GM23338 (cell line): ENCODE results near the gene S100A5. TPM values are rescaled to one million over a fixed set of nuclear protein-coding genes. Genes with fewer than 3 reads are reported as not detected.

Experiments
- ATAC-seq: fragments of 200-7000 bp; cut with Tn5 transposase; 3 replicates; pipeline ENCODE4 v1.9.1; 2020
- DNase-seq: peaks from one replicate; pipeline ENCODE4 v3.0.0-alpha.2; 2015; ENCODE audit warnings: low spot score
- H2AFZ ChIP-seq: fragments of 200-600 bp; sonication (generic); 2 replicates; pipeline ENCODE4 v1.8.0; 2016; ENCODE audit warnings: antibody characterized with exemption, mild to moderate bottlenecking, moderate library complexity
- H3F3A ChIP-seq: fragments of 200-600 bp; sonication (generic); replicated peaks from 2 replicates; pipeline ENCODE4 v1.8.0; 2017; ENCODE audit warnings: antibody characterized with exemption, mixed run types, low read depth
- H3K27ac ChIP-seq: fragments of 200-600 bp; sonication (generic); 2 replicates; pipeline ENCODE4 v1.6.1; 2016; ENCODE audit warnings: low read depth
- H3K27me3 ChIP-seq: fragments of 200-600 bp; sonication (generic); 2 replicates; pipeline ENCODE4 v1.8.0; 2016; ENCODE audit warnings: mild to moderate bottlenecking, mixed run types, moderate library complexity; ENCODE audit not compliant: insufficient read depth
- H3K36me3 ChIP-seq: fragments of 200-600 bp; sonication (generic); 2 replicates; pipeline ENCODE4 v1.8.0; 2016; ENCODE audit warnings: mild to moderate bottlenecking; ENCODE audit not compliant: insufficient read depth
- H3K4me1 ChIP-seq: fragments of 200-600 bp; sonication (generic); 2 replicates; pipeline ENCODE4 v1.8.0; 2016; ENCODE audit warnings: mild to moderate bottlenecking, moderate library complexity; ENCODE audit not compliant: insufficient read depth
- H3K4me2 ChIP-seq: fragments of 200-600 bp; sonication (generic); 2 replicates; pipeline ENCODE4 v1.7.1; 2017; ENCODE audit warnings: mixed run types
- H3K4me3 ChIP-seq: fragments of 200-600 bp; sonication (generic); 2 replicates; pipeline ENCODE4 v1.6.1; 2016; ENCODE audit warnings: mixed run types
- H3K79me2 ChIP-seq: fragments of 200-600 bp; sonication (generic); replicated peaks from 2 replicates; pipeline ENCODE4 v1.8.0; 2017; ENCODE audit warnings: mild to moderate bottlenecking; ENCODE audit not compliant: insufficient read depth
- H3K9me2 ChIP-seq: fragments of 200-600 bp; sonication (generic); 2 replicates; pipeline ENCODE4 v1.8.0; 2017; ENCODE audit not compliant: insufficient read depth
- H4K20me1 ChIP-seq: fragments of 200-600 bp; sonication (generic); replicated peaks from 2 replicates; pipeline ENCODE4 v1.8.0; 2017; ENCODE audit warnings: mild to moderate bottlenecking; ENCODE audit not compliant: insufficient read depth
- H3K27ac Mint-ChIP-seq: 2 replicates; pipeline ENCODE4 v1.8.0; 2020; ENCODE audit warnings: inconsistent platforms, mild to moderate bottlenecking, moderate library complexity, mixed read lengths
- H3K27me3 Mint-ChIP-seq: 3 replicates; pipeline ENCODE4 v1.8.0; 2022; ENCODE audit warnings: low read depth, mild to moderate bottlenecking, moderate library complexity, mixed read lengths, inconsistent platforms; ENCODE audit not compliant: insufficient read depth, poor library complexity
- H3K36me3 Mint-ChIP-seq: 3 replicates; pipeline ENCODE4 v1.8.0; 2021; ENCODE audit warnings: low read depth, mild to moderate bottlenecking, inconsistent platforms, moderate library complexity, mixed read lengths
- H3K4me1 Mint-ChIP-seq: 3 replicates; pipeline ENCODE4 v1.8.0; 2020; ENCODE audit warnings: mild to moderate bottlenecking, inconsistent platforms, mixed read lengths
- H3K4me3 Mint-ChIP-seq: 3 replicates; pipeline ENCODE4 v1.8.0; 2021; ENCODE audit warnings: moderate library complexity, mild to moderate bottlenecking, inconsistent platforms, mixed read lengths
- H3K9me3 Mint-ChIP-seq: 3 replicates; pipeline ENCODE4 v1.8.0; 2020; ENCODE audit warnings: moderate library complexity, mild to moderate bottlenecking, inconsistent platforms, mixed read lengths
- CTCF ChIP-seq, 2 experiments: fragments of 200-600 bp in 1 of 2; sonication (generic) in 1 of 2; conservative IDR thresholded peaks; 2 replicates each; pipeline versions ENCODE4 v1.5.1 to v1.6.1; 2016 to 2017; ENCODE audit warnings: antibody characterized with exemption in 2 of 2, low read depth in 2 of 2, mild to moderate bottlenecking in 2 of 2, moderate library complexity in 1 of 2
- EZH2 ChIP-seq: fragments of 200-600 bp; sonication (generic); IDR thresholded peaks from one replicate; pipeline ENCODE4 v1.8.0; 2017; ENCODE audit warnings: antibody characterized with exemption, mild to moderate bottlenecking, low read depth; ENCODE audit not compliant: unreplicated experiment
- EZH2phosphoT487 ChIP-seq: fragments of 200-600 bp; sonication (generic); IDR thresholded peaks from one replicate; pipeline ENCODE4 v1.8.1; 2018; ENCODE audit warnings: antibody characterized with exemption; ENCODE audit not compliant: unreplicated experiment
- NANOG ChIP-seq: IDR thresholded peaks from 2 replicates; pipeline ENCODE4 v1.6.1; 2016; ENCODE audit warnings: antibody characterized with exemption, borderline replicate concordance
- POLR2AphosphoS5 ChIP-seq: IDR thresholded peaks from 2 replicates; pipeline ENCODE4 v1.6.1; 2016; ENCODE audit warnings: antibody characterized with exemption, low read depth
- REST ChIP-seq: IDR thresholded peaks from one replicate; pipeline ENCODE4 v1.6.1; 2018; ENCODE audit warnings: antibody characterized with exemption; ENCODE audit not compliant: unreplicated experiment
- ZNF114 ChIP-seq: fragments of 250-450 bp; sonication (Bioruptor Pico); IDR thresholded peaks from 2 replicates; pipeline ENCODE4 v1.5.0; 2020; ENCODE audit warnings: mild to moderate bottlenecking, moderate library complexity
- ZNF331 ChIP-seq: fragments of 250-450 bp; sonication (Bioruptor Pico); IDR thresholded peaks from 2 replicates; pipeline ENCODE4 v1.5.0; 2020; ENCODE audit warnings: low read depth, mild to moderate bottlenecking, moderate library complexity
- ZNF462 ChIP-seq: fragments of 250-450 bp; sonication (Bioruptor Pico); IDR thresholded peaks from 2 replicates; pipeline ENCODE4 v1.5.0; 2020; ENCODE audit warnings: mild to moderate bottlenecking, moderate library complexity
- polyA plus RNA-seq: library from polyadenylated mRNA; unstranded; fragments of >200 nt; fragmentation: Nextera tagmentation; extraction: Ambion mirVana; gene quantifications from 2 replicates; pipeline ENCODE4 v1.2.1, GENCODE V29; 2016
- total RNA-seq: library from RNA; depleted of rRNA; stranded (reverse); fragments of >200 nt; shearing (Covaris generic); gene quantifications from 2 replicates; pipeline ENCODE4 v1.2.3, GENCODE V29; 2014

S100A5 gene
- total and polyA plus RNA-seq, 2 experiments from 2014 or later: 0.47 TPM; not detected in 1

- H3K27me3 ChIP-seq: no peaks in the 10 kb centered on the region
- H3K27ac ChIP-seq: no peak overlapping the region
- no peaks in the 10 kb centered on the region for H3K36me3 ChIP-seq
- Mint-ChIP-seq H3K36me3 (no peaks in the 10 kb centered on the region), H3K27me3 (peaks cover 14% of the 10 kb centered on the region), H3K4me1 (peaks cover 41% of the 10 kb centered on the region), H3K4me3 (no peak overlapping the region), H3K27ac (no peak overlapping the region), H3K9me3 (no peaks in the 10 kb centered on the region; the same call in 2 of the 3 replicates)
- ATAC-seq: no peak
- no peak overlapping the region for H3K4me2 ChIP-seq
- TF ChIP-seq ZNF114 (CRISPR knock-in tag) (no peak), ZNF331 (CRISPR knock-in tag) (no peak), EZH2phosphoT487 (no peak)
- peaks cover 6% of the 10 kb centered on the region; the same call in 1 of the 2 replicates for H3K9me2 ChIP-seq
- H3F3A ChIP-seq: no peaks in the 10 kb centered on the region
- no peaks in the 10 kb centered on the region for H3K79me2 ChIP-seq
- no peak for DNase-seq
- H3K4me3 ChIP-seq: no peak overlapping the region
- peaks cover 20% of the 10 kb centered on the region for H3K4me1 ChIP-seq
- H4K20me1 ChIP-seq: no peaks in the 10 kb centered on the region
- no peak overlapping the region for H2AFZ ChIP-seq
These were observed 3.0 kb upstream of the S100A5 start for GRCh38 chr1:153543736-153544135.

- DNase-seq: no peak
- Histone ChIP-seq H3K27ac (no peak overlapping the region), H3K79me2 (no peaks in the 10 kb centered on the region), H3K4me2 (no peak overlapping the region), H3K9me2 (peaks cover 6% of the 10 kb centered on the region; the same call in 1 of the 2 replicates), H3F3A (no peaks in the 10 kb centered on the region), H4K20me1 (no peaks in the 10 kb centered on the region), H3K27me3 (no peaks in the 10 kb centered on the region), H2AFZ (no peak overlapping the region), H3K4me3 (no peak overlapping the region), H3K4me1 (peaks cover 24% of the 10 kb centered on the region), H3K36me3 (no peaks in the 10 kb centered on the region)
- TF ChIP-seq EZH2: no peak
- TF ChIP-seq POLR2AphosphoS5: no peak
- no peak for TF ChIP-seq ZNF462 (CRISPR knock-in tag)
- no peak for TF ChIP-seq REST
- no peak for TF ChIP-seq NANOG
- no peak for TF ChIP-seq ZNF331 (CRISPR knock-in tag)
- TF ChIP-seq ZNF114 (CRISPR knock-in tag): no peak
- TF ChIP-seq CTCF (conservative IDR thresholded peaks at IDR 0.05; ENCODE audit: low read depth in 2 of 2): no peak
- no peaks in the 10 kb centered on the region; the same call in 2 of the 3 replicates for H3K9me3 Mint-ChIP-seq
- no peak overlapping the region for H3K4me3 Mint-ChIP-seq
- no peaks in the 10 kb centered on the region for H3K36me3 Mint-ChIP-seq
- H3K27me3 Mint-ChIP-seq: peaks cover 14% of the 10 kb centered on the region
- H3K4me1 Mint-ChIP-seq: peaks cover 39% of the 10 kb centered on the region
- no peak for ATAC-seq
- H3K27ac Mint-ChIP-seq: no peak overlapping the region
These were observed 2.4 kb upstream of the S100A5 start for GRCh38 chr1:153542956-153543711.
